CD4-positive, alpha-beta T cell treated with Interleukin-17A for 4 hours (primary cell): ENCODE results near the gene IL1F10.
A peak's percentile ranks its signal among the peaks of the same experiment; 100 is the strongest.

ENCODE experiments used
- DNase-seq: peaks from one replicate; pipeline ENCODE4 v3.0.0-alpha.2; 2020; ENCODE audit warnings: mixed read lengths

Gene IL1F10

GRCh38 chr2:113114224-113114945, 46.6 kb downstream of the IL1F10 start:
- no peak for DNase-seq

GRCh38 chr2:113114996-113115395, 47.2 kb downstream of the IL1F10 start:
- no peak for DNase-seq

DNA sequence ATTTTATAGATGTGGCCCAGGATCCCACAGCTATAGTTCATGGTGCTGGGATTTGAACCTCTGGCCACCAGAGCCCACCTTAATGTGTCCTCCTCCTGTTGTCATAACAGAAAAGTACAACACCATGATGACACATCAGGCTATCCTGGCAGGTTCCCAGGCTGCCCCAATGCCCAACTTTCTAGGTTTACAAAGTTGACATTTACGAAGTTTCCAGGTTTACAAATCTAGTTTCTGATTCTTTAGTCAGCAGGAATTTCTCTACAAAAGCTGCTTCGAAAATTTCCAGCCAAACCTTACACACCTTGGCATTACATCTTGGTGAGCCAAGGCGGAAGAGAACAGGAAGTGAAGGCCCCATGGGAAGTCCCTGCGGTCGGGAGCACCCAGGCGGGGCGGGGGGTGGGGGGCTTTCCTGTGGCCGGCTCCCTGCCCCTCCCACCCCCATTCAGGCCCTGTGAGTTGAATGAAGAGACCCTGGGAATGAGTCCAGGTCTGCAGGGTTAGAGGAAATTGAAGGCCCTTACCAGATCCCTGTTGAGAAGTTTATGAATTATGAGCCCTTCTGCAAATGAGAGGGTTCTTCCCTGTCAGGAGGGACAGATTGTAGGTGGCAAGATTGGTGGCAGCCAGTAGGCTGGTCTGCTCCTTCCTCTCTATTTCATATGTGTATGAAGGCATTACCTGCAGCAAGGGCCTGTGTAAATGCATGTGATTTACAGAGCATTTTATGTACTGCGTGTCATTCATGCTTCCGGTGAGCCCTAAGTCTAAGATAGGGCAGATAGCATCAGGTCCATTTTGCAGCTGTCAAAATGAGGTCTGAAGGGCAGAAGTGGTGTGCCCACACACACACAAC, 48.6 kb downstream of the IL1F10 start:
- peak; percentile 27 for DNase-seq

DNA sequence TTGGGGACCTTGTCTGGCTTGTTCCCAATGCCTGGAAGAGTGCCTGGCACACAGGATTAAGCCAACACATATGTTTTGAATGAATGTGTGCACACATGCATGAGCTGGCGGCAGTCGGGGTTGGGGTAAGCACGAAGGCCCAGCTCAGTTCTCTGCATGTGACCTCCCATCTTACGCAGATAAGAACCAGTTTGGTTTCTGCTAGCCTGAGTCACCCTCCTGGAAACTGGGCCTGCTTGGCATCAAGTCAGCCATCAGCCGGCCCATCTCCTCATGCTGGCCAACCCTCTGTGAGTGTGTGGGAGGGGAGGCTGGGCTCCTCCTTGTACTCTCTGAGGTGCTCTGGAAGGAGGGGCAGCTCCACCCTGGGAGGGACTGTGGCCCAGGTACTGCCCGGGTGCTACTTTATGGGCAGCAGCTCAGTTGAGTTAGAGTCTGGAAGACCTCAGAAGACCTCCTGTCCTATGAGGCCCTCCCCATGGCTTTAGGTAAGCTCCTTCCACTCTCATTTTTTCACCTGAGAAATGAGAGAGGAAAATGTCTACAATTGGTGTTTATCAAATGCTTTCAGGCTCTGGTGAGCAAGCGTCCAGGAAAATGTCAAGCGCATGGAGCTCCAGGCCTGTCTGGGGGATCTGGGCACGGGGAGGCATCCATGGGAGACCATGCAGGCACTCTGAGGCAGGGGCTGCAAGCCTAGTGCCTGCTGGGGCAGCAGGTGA, 49.9 kb downstream of the IL1F10 start:
- DNase-seq = no peak

GRCh38 chr2:113118263-113118657, 50.5 kb downstream of the IL1F10 start:
- DNase-seq = no peak

- no peak for DNase-seq
These were observed 51.3 kb downstream of the IL1F10 start for GRCh38 chr2:113119111-113119510.

- no peak for DNase-seq
These were observed 53.1 kb downstream of the IL1F10 start for GRCh38 chr2:113120861-113121260.

- no peak for DNase-seq
These were observed 54.6 kb downstream of the IL1F10 start for GRCh38 chr2:113122364-113122763.

GRCh38 chr2:113123726-113124125, 56.0 kb downstream of the IL1F10 start:
- no peak for DNase-seq

DNA sequence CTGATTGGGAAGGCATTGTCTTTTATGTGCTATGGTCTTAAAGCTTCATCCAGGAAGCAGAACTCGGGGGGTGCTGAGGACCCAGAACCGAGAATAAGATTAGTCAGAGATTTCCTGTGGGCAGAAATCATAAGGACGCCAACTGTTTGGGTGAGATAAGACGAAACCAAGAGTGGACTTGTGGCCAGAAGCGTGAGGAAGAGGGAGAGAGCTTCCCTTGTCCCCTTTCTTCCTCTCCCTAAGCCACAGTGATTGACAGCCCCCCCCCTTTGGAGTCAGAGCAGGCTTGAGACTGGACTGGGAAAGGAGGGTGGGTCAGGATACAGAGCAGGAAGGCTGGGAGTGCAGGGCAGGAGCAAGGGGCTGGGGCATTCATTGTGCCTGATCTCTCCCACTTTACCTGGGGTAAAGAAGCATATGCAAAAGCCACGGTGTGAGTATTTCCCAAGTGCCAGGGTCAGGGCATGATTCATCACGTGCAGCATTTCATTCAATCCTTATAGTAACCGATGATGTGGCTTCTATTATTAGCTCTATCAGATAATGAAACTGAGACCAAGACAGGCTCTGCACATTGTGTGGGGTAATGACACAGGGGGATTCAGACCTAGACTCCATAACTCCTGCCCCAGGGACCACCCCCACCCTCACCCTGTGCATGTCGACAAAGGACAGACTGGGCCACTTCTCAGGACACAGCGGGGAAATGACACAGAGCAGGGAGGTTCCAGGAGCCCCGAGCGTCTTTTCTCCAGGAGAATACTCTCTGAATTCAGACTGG, 56.6 kb downstream of the IL1F10 start:
- no peak for DNase-seq
